Stimulated activated CD8-positive, alpha-beta memory T cell treated with anti-CD3 and anti-CD28 coated beads, Interleukin-12 subunit alpha, Interleukin-12 subunit beta, amount 100 ng/mL, for 24 hours (primary cell): ENCODE results near the gene LYPD6B.
"Not testable (repeated sequence)": the region's sequence is repeated elsewhere in the genome, so short reads cannot be mapped to it uniquely, and the experiment has no call there.

Experiments used
- DNase-seq: peaks from one replicate; pipeline ENCODE4 v3.0.0-alpha.2; 2020; ENCODE audit errors: extremely low read depth

The LYPD6B gene

GRCh38 chr2:149191915-149192314 lies 153.4 kb downstream of the LYPD6B start:
- no peak for DNase-seq

GRCh38 chr2:149192427-149192826 lies 153.9 kb downstream of the LYPD6B start:
- DNase-seq: no peak

DNA sequence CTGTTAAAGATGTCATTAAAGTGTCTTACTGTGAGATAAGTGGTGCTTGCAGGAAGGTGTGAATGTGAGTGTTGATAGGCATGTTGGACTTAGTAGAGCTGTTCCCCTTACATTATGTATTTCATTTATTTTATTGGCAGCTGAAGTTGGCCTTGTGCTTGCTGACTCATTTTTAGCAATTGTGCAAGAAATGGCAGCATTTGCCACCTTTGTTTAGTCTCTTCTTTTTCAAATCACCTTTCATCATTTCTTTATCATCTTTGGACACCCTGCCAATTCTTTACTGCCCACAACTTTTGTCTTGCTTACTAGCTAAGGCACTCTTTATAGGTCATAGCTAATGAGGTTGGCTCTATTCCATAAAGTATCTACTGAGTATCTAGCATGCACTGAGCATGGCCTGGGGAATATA lies 161.6 kb downstream of the LYPD6B start:
- DNase-seq: no peak

DNA sequence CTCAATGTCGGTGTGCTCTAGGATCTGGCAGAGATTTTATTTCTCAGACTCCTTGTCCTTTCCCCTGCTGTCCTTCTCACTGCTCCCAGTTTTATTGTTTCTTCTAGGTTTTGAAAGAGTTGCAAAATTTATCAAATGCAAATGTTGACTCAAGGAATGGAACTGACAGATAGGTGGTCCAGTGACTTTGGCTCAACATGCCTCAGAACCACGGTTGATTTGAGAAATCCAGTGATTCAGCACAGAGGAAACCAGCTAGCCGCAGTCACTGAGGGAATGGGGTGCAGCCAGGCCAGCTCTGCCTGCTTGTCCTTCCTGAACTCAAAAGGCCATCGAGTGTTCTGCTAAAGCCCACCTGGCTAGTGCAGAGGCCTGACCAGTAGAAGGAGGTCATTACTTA lies 166.2 kb downstream of the LYPD6B start:
- no peak for DNase-seq

- no peak for DNase-seq
Measured at GRCh38 chr2:149205143-149205542, 166.6 kb downstream of the LYPD6B start.

DNA sequence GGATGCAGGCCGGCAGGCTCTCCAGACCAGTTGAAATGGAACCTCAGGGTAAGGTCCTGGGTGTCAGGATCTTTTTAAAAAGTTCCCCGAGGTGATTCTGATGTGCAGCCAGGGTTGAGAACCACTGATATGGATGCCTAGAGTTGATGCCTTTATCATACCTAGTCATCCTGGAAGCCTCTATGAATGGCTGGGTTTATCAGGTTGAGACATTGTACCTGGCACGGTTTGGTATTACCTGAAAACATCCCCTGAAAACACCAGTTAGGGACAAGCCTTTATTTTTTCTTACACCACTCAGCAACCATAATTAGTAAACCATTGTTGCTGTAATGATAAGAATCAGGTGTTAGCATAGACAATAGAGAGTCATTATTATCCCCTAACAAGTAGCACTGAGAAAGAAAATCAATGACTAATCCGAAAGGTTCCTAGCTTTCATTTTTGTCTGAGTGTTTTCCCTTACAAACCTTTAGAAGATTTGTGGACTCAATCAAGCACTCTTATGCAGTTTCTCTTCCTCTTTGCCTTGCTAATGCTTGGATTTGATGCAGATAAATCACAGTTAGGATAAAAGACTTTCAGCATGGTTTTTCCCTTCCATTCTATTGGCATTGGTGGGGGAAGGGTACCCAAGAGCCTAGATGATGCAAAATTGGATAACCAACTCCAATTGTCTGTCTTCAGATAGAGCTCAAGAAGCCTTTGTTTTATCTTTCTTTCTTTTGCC lies 175.4 kb downstream of the LYPD6B start:
- DNase-seq: no peak

- DNase-seq: no peak
Measured at GRCh38 chr2:149218497-149218896, 180.0 kb downstream of the LYPD6B start.

- DNase-seq: no peak
Measured at GRCh38 chr2:149219856-149220255, 181.4 kb downstream of the LYPD6B start.

DNA sequence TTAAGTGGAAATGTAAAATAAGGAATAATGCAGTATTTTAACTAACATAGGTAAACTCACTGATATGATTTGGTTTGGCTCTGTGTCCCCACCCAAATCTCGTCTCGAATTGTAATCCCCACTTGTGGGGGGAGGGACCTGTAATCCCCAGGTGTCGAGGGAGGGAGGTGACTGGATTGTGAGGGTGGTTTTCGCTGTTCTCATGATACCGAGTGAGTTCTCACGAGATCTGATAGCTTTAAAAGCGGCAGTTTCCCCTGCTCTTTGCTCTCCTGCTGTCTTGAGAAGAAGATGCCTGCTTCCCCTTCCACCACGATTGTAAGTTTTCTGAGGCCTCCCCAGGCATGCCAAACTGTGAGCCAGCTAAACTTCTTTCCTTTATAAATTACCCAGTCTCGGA lies 182.5 kb downstream of the LYPD6B start:
- DNase-seq: no peak

GRCh38 chr2:149221898-149222297 lies 183.4 kb downstream of the LYPD6B start:
- no peak for DNase-seq

DNA sequence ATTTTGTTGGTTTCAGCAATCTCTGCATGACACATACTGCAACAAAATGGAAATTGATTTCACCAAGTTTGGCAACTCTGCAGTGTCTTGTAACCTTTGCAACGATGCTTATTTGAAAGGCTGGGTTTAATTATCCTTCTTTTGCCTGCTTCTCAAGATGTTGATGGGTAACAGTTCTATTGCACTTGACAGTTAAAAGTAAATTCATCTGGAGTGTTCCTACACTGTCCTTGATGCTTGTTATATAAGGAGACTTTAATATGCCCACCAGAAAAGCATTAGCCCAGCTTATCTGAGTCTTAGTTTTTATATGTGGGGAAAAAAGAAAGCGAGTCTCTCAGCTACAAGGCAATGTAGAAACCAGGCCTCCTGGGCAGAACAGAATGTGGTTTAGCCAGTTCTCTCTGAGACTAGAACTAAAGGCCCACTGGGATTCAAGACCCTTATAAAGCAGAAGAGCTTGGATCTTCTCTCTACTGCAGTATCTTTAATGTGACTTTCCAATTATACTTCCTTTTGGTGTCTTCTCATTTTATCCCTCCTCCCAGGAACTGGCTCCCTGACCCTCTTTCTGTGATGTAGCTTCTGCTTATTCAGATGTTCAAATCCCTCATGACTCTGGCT lies 185.1 kb downstream of the LYPD6B start:
- DNase-seq: no peak

DNA sequence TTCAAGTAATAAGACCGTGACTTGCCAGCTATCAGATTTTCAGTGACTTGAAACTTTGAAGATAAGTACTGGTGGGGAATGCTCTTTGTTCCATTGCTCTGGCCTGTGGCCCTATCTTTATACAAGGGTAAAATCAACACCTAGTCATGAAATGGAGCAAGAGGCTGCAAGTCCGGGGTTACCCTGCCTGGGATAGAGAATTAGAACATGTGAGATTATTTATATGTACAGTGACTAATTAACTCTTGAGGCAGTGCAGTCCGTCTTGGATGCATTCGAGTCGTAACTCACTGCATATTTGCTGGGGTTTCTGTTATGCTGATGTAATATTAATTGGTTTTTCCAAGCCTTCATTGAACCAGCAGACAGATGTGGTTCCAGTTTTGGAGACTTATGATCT lies 186.0 kb downstream of the LYPD6B start:
- DNase-seq: no peak

- no peak for DNase-seq
Measured at GRCh38 chr2:149225446-149225845, 186.9 kb downstream of the LYPD6B start.

DNA sequence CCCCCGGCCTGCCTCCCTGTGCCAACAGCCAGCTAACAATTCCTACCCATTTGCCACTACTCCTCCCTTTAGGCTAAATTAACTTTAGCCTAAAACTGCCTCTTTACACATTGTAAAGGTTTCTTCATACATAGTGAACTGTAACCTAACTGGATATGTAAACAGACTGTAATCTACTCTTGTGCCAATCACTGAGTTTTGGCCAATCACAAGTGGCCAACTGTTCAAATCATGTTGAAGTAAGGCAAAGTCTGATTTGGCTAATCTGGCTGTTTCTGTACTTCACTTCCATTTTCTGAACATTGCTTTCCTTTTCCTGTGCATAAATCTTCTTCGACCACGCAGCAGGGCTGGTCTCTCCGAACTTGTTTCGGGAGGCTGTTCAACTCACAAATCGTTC lies 188.3 kb downstream of the LYPD6B start:
- DNase-seq: no peak

DNA sequence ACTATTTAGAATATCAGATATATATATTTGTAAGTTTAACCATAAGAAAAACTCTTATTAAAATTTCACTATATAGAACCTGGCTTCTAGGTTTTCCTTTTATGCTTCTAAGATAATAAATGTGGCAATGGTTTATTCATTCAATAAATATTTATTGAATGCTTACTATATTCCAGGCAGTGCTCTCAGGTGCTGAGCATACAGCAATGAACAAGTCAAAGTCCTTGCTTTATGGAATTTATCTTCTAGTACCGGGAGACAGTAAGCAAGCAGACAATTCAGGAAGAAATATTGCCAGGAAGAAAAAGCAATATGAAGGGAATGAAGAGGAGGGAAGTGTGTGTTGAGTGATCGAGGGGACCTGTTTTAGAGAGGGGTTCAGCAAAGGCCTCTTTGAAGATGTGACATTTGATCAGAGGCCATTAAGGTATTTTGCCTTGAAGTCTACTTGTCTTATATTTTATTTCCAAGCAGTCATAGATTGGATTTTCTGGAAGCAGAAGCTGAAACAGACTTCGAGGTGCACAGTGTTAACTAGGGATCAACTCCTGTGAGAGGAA lies 197.4 kb downstream of the LYPD6B start:
- no peak for DNase-seq

- no peak for DNase-seq
Measured at GRCh38 chr2:149236410-149236809, 197.9 kb downstream of the LYPD6B start.

GRCh38 chr2:149246186-149246585 lies 207.7 kb downstream of the LYPD6B start:
- no peak for DNase-seq

- not testable (repeated sequence) for DNase-seq
Measured at GRCh38 chr2:149251436-149251835, 212.9 kb downstream of the LYPD6B start.

GRCh38 chr2:149256877-149257276 lies 218.4 kb downstream of the LYPD6B start:
- not testable (repeated sequence) for DNase-seq

DNA sequence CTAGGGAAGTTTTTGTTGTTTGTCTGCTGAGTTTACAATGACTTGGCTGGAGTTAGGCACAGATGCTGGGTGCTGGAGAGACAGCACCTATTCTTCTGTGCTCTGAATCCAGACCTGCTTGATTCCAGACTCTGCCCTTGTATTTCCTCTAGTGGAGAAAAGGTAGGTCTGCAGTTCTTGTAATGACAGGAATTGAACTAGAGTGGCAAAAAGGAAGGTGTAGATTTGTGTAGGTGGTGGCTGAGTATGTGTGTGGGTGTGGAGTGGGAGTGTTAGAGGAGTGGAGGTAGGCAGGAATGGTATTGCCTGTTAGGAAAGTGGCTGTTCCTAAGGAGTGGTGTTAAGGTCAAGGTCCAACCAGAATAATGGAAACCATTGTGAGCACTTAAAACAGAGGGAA lies 220.0 kb downstream of the LYPD6B start:
- DNase-seq: no peak

DNA sequence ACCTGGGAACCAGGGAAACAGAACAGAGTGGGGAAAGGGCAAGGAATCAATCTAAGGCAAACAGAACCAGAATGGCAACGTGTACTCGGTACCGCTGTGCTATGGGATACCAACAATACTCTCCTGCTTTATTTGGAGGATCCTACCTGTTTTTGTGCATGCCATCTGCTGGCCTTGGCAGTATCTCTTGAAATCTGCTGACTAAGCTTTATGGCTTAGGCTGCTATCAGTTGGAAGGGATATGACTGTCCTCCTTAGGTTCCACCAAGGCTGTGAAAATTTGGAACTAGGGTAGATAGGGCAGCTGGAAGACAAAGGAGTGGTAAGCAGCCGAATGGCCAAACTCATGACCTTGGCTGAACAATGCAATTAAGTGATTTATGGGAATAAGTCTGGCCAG lies 220.6 kb downstream of the LYPD6B start:
- DNase-seq: no peak

GRCh38 chr2:149261692-149262091 lies 223.2 kb downstream of the LYPD6B start:
- no peak for DNase-seq
